Left colon (tissue), 2 donors: ENCODE data around the gene TMEM72. TPM values are rescaled to one million over a fixed set of nuclear protein-coding genes. Genes with fewer than 3 reads are reported as not detected.

Experiments used
- ATAC-seq: fragments of 200-7000 bp; cut with Tn5 transposase; one replicate; pipeline ENCODE4 v1.9.1; 2020; ENCODE audit warnings: mild to moderate bottlenecking, moderate library complexity
- DNase-seq, 2 donors: peaks; one replicate each; pipeline ENCODE4 v3.0.0-alpha.2; 2020
- intact Hi-C, 2 donors: fragments of 100-400 bp; cut with DNase I in 1 of 2; cut with micrococcal nuclease in 1 of 2; formaldehyde crosslinking; loops; one replicate each; pipeline versions ENCODE4 v1.11.2 to v1.14.0; 2022; cut with DNase I, micrococcal nuclease
- total RNA-seq, 2 donors: library from RNA; stranded (reverse); fragmentation: NEBNext Ultra II Directional; extraction: Animal tissue kit (Norgen Biotek cat#: 25700); gene quantifications; one replicate each; pipeline ENCODE4 v1.2.1, GENCODE V29; 2021
- donor health status: DM: no; HTN: no; CAD: no.
- donor health status: DM: yes; HTN: yes; CAD: no.

Gene TMEM72
- total RNA-seq, 2 donors from 2014 or later = 25.0 to 33.1 TPM

GRCh38 chr10:44946205-44946604 lies 35.1 kb downstream of the TMEM72 start:
- DNase-seq = no peak
- intact Hi-C loops = no loop called here
- no peak for ATAC-seq

GRCh38 chr10:44947371-44948152 lies 36.4 kb downstream of the TMEM72 start:
- intact Hi-C loops = no loop called here
- DNase-seq (no peak), ATAC-seq (no peak)

- ATAC-seq (no peak), DNase-seq (no peak)
- intact Hi-C loops = no loop called here
These were observed 37.5 kb downstream of the TMEM72 start for GRCh38 chr10:44948642-44949041.

DNA sequence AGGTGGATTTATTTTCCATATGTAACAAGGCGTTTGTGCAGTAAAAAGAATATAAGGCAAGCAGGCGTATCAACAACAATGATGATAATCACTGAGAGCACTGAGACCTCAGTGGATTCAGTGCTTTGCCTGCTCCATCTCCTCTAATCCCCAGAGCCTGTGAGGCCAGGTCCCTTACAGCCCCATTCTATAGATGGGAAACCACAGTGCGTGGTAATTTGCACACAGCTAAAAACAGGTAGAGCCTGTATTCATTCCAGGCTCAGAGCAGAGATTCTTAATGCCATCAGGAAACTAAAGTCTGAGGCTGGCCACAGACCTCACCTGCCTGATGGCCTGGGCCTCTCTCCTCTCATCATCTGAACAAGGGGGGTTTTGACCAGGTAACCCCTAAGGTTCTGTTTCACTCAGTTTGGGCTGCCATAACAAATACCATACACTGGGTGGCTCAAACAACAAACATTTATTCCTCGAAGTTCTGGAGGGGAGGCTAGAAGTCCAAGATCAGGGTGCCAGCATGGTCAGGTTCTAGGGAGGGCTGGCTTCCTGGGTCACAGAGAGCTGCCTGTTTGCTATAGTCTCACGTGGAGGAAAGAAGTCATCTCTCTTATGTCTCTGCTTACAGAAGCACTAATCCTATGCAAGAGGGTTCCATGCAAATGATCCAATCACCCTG lies 38.1 kb downstream of the TMEM72 start:
- no peak for DNase-seq
- no peak for ATAC-seq
- intact Hi-C loops = no loop called here

GRCh38 chr10:44949915-44950314 lies 38.8 kb downstream of the TMEM72 start:
- intact Hi-C loops = no loop called here
- no peak for DNase-seq

GRCh38 chr10:44950326-44951225 lies 39.4 kb downstream of the TMEM72 start:
- ATAC-seq = no peak
- no peak for DNase-seq
- intact Hi-C loops = no loop called here

More at GRCh38 chr10:44949915-44950314, 38.8 kb downstream of the TMEM72 start:
- ATAC-seq = no peak

- no peak for DNase-seq
- ATAC-seq = no peak
- intact Hi-C loops = no loop called here
These were observed 40.6 kb downstream of the TMEM72 start for GRCh38 chr10:44951576-44952226.

GRCh38 chr10:44952779-44953231 lies 41.7 kb downstream of the TMEM72 start:
- ATAC-seq = no peak
- intact Hi-C loops = no loop called here
- no peak for DNase-seq

- intact Hi-C loops = no loop called here
- no peak for ATAC-seq
- DNase-seq = no peak
These were observed 42.9 kb downstream of the TMEM72 start for GRCh38 chr10:44954042-44954441.

DNA sequence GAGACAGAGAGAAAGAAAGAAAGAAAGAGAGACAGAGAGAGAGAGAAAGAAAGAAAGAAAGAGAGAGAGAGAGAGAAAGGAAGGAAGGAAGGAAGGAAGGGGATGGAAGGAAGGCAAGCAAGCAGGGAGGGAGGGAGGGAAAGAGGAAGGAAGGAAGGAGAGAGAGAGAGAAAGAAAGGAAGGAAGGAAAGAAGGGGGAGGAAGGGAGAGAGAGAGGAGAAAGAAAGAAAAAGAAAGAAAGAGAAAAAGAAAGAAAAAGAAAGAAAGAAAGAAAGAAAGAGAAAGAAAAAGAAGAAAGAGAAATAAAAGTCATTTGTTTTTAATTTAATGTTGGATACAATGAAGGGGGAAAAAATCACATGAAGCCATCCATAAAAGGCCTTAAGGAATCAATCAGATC lies 43.8 kb downstream of the TMEM72 start:
- no peak for DNase-seq
- intact Hi-C loops = no loop called here
- ATAC-seq = no peak

DNA sequence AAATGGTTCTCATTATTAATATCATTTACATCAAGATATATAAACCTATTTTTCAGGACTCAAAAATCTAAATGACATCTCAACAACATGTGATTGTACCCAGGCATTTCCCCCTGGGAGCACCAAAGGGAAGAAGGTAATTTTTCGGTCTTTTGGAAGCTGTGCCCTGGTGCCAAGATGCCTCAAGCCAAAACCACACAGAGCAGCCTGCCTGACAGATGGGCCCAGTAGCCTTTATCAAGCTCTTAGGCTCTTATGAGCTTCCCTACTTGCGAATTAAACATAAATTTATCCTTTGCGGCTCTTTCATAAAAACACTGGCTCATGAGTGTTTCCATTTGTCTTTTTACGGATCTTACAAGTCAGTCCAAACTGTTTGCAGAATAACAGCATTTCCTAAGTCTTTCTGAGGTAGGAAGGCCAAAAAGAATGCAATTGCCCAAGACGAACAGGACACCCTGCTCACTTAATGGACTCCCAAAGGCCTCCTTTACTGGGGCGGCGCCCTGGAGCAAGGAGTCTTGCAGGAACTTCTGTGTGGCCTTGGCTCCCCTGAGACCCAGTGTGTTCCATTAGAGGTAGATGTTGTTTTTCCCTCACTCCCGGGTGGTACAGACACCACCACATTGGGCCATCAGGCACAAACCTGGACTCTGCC lies 44.4 kb downstream of the TMEM72 start:
- DNase-seq = no peak
- intact Hi-C loops = no loop called here
- no peak for ATAC-seq

- intact Hi-C loops = no loop called here
- no peak for DNase-seq
- no peak for ATAC-seq
These were observed 45.1 kb downstream of the TMEM72 start for GRCh38 chr10:44956226-44956625.

DNA sequence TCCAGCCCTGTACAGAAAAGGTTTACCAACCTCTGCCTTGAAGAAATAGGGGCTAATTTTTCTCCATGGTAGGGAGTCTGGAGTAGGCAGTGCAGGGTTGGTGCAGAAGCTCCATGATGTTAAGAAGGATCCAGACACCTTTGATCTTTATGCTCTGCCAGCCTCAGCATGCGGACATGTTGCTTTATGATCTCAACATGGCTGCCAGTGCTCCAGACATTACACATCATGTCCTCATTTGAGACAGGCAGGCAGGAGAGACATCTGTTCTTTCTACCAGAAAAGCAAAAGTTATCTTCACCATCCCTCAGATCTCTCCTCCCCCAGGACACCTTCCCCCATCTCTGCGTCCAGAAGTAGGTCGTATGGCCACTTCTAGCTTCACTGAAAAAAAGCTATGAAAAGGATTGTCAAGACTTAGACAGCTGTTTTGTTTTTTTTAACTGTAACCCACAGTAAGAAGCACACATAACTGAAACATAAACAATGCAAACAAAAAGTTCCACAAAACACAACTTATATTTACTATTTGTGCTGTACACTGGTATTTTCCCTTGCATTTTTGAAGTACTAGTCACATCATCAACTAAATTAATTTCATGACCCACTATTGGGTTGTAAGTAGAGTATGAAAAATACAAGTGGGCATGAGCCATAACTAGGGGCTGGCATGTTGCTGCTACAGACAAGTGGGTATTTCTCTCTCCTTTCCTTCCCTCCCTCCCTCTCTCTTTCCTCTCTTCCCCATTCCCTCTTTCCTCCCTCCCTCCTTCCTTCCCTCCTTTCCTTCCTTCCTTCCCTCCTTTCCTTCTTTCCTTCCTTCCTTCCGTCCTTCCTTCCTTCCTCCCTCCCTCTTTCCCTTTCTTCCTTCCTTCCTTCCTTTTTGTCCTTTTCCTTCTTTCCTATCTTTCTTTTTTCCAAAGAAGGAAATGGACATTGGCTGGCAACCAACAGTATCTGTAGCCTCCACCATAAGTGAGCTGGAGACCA lies 45.9 kb downstream of the TMEM72 start:
- DNase-seq (no peak), ATAC-seq (no peak)

DNA sequence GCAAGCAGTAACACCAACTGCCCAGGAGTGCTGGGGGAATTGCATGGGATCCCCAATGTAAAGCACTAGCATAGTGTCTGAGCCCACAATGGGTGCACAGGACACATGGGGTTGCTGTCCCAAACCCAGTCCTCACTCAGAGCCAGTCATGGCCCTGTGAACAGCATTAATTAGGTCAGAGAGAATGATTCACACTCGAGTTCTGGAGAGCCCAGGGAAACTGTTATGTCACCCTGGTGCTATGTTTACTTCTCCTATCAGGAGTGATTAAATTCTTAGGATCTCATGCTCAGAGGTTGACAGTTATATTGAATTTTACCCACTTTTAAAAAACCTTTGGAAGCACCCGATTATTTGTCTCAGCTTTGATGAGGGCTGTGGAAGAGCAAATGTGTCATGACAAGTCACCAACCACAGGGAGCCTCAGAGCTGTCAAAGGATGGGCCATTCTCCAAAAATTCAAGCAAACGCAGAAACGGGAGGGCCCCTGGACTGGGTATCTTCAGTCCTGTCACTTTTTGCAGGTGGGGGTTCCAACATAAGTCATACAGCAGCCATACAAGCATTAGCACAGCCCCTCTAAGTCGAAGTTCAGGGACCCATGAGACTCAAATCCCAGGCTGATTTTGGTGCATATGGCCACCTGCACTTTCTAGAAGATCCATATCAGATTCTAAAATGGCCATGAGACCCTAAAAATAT lies 47.2 kb downstream of the TMEM72 start:
- DNase-seq (no peak), ATAC-seq (no peak)
- intact Hi-C loops = no loop called here

More for the DNA sequence above, 45.9 kb downstream of the TMEM72 start:
- intact Hi-C loops = no loop called here

GRCh38 chr10:44958898-44959246 lies 47.7 kb downstream of the TMEM72 start:
- no peak for DNase-seq
- intact Hi-C loops = no loop called here
- ATAC-seq = no peak

GRCh38 chr10:44959247-44960087 lies 48.3 kb downstream of the TMEM72 start, which contains the start of gene RASSF4:
TSS of gene RASSF4 (plus strand) at chr10:44959802. CDS start at chr10:44970203, 10,401 bp downstream.
- peak; percentile 93 for ATAC-seq
- intact Hi-C loops = no loop called here
- DNase-seq = peak; percentile 94 to 97
